ENCODE results near the gene SLC5A6. TPM values are rescaled to one million over a fixed set of nuclear protein-coding genes. Genes with fewer than 3 reads are reported as not detected.

The SLC5A6 gene
- total and polyA plus RNA-seq, 2 of the 8 experiments (the other 6 are each of a cell fraction or from before 2014, with no cell fraction given): 118 to 183 TPM

DNA sequence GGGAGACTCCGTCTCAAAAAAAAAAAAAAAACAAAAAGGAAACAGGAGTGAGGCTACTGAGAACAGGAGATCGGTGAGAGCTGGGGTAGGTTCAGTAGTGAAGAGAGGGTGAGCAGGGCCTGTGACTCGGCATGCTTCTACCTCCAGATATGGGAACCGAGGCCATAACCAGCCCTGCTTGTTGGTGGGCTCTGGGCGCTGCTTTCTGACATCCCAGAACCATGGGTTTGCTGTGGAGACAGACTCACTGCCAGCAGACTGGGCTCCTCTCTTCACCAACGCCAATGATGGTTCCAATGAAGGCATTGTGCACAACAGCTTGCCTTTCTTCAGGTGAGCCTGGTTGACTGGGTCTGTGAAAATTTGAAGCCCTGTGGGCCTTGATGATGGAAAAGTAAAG lies 11.3 kb upstream of the SLC5A6 start:
- FAIRE-seq (no peak), DNase-seq (ENCODE audit: low read depth in 1 of 2, low spot score in 2 of 2) (no peak)
- Histone ChIP-seq H4K91ac (replicated peaks; ENCODE audit: insufficient read length, low read length) (no peak overlapping the region), H3K4me1 (replicated peaks in 1 of 4; ENCODE audit: control insufficient read depth in 3 of 4, insufficient read depth in 4 of 4, low read length in 3 of 4) (peaks cover 0 to 2% (median 0%) of the 10 kb centered on the region in 4 experiments; a peak in 1 of 7 replicates), H3K14ac (ENCODE audit: insufficient read length) (no peak overlapping the region), H2BK15ac (ENCODE audit: low read length) (no peak overlapping the region), H3K9ac (replicated peaks in 1 of 4; ENCODE audit: extremely low read depth in 1 of 4, low read depth in 3 of 4, low read length in 3 of 4) (no peak overlapping the region), H2BK12ac (ENCODE audit: low read depth, low read length) (no peak overlapping the region), H4K5ac (ENCODE audit: insufficient read length, low read depth, low read length) (no peak overlapping the region), H3K79me1 (ENCODE audit: low read depth, low read length) (peaks cover 3% of the 10 kb centered on the region; the same call in 1 of the 2 replicates), H2BK5ac (ENCODE audit: low read depth, low read length) (no peak overlapping the region), H4K8ac (ENCODE audit: extremely low read depth, insufficient read depth, low read length) (no peak overlapping the region), H3K23me2 (ENCODE audit: low read depth, low read length) (no peaks in the 10 kb centered on the region), H2AK5ac (ENCODE audit: low read depth, low read length) (no peak overlapping the region), H2AFZ (ENCODE audit: low read length) (no peak overlapping the region), H2BK20ac (ENCODE audit: low read length) (no peak overlapping the region), H3K56ac (replicated peaks; ENCODE audit: insufficient read length, low read depth, low read length) (no peak overlapping the region), H3K27me3 (replicated peaks in 1 of 4; ENCODE audit: control insufficient read depth in 3 of 4, extremely low read depth in 1 of 4, insufficient read depth in 3 of 4, low read length in 3 of 4) (no peaks in the 10 kb centered on the region), H3K9me3 (ENCODE audit: insufficient read depth in 2 of 2, low read depth in 1 of 2, low read length in 1 of 2) (no peaks in the 10 kb centered on the region), H3K4ac (replicated peaks; ENCODE audit: insufficient read length, low read depth, low read length) (no peak overlapping the region), H3K4me3 (ENCODE audit: extremely low read depth in 1 of 4, insufficient read depth in 2 of 4, low read depth in 3 of 4, low read length in 4 of 4) (no peak overlapping the region), H3K36me3 (ENCODE audit: control insufficient read depth in 2 of 4, insufficient read depth in 4 of 4, low read length in 3 of 4) (peaks cover 55 to 90% (median 85%) of the 10 kb centered on the region in 4 experiments), H2BK120ac (replicated peaks; ENCODE audit: low read depth, low read length) (no peak overlapping the region), H3K4me2 (ENCODE audit: insufficient read depth in 1 of 2, low read depth in 2 of 2, low read length in 2 of 2) (no peak overlapping the region), H3K18ac (ENCODE audit: extremely low read depth, low read length) (no peak overlapping the region), H4K20me1 (replicated peaks in 1 of 2; ENCODE audit: control insufficient read depth in 1 of 2, insufficient read depth in 2 of 2, low read length in 2 of 2) (peaks cover 2 to 10% of the 10 kb centered on the region in 2 experiments), H3K79me2 (ENCODE audit: control insufficient read depth in 1 of 2, insufficient read depth in 2 of 2, low read length in 2 of 2) (peaks cover 0 to 12% of the 10 kb centered on the region in 2 experiments; a peak in 3 of 4 replicates), H3K23ac (ENCODE audit: insufficient read length) (no peak overlapping the region), H3K27ac (ENCODE audit: low read depth, low read length) (no peak overlapping the region)
- WGBS, 2 experiments (ENCODE audit: extremely low coverage in 1 of 2, insufficient coverage in 1 of 2, insufficient read length in 1 of 2, insufficient replicate concordance in 2 of 2, low coverage in 1 of 2, low lambda C conversion rate in 2 of 2, missing lambda C conversion rate in 1 of 2): 96% methylated on average over 5 of the region's 6 CpGs; no CpG with 5 or more reads in 1 of the 2 experiments
- CTCF ChIA-PET (ENCODE audit: partially characterized antibody): interaction anchor here (0.5 to 3.2 kb wide), 4 partner anchors 14 to 125 kb away, joined by 3 to 8 read pairs (median 5); no protein-coding TSS in a partner anchor
- POLR2A ChIA-PET (ENCODE audit: partially characterized antibody): interaction anchor here (0.5 to 29.6 kb wide), 5 partner anchors 14 to 379 kb away, joined by 3 to 835 read pairs (median 5); partner anchors contain the start of genes ATRAID, MPV17 and SLC5A6
- TF ChIP-seq, protein P1, sequence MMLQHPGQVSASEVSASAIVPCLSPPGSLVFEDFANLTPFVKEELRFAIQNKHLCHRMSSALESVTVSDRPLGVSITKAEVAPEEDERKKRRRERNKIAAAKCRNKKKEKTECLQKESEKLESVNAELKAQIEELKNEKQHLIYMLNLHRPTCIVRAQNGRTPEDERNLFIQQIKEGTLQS (IDR thresholded peaks at IDR 0.05; ENCODE audit: insufficient read depth, low read depth, low read length): no peak
- TF ChIP-seq EZH2 (IDR thresholded peaks at IDR 0.05; ENCODE audit: low read depth, low read length, severe bottlenecking) (no peak), KDM1A (IDR thresholded peaks at IDR 0.05; ENCODE audit: borderline replicate concordance, low read length) (no peak), YY1 (IDR thresholded peaks at IDR 0.05; ENCODE audit: low read depth, low read length) (no peak)
